Hematopoietic multipotent progenitor cell treated with erythropoietin and hydrocortisone succinate and interleukin-3 and kit ligand, for 4 days (in vitro differentiated cells): Measurements from ENCODE around the gene R3HDM1.
"Not testable (repeated sequence)": the region's sequence is repeated elsewhere in the genome, so short reads cannot be mapped to it uniquely, and the experiment has no call there.

Experiments used
- DNase-seq: peaks from one replicate; pipeline ENCODE4 v3.0.0-alpha.2; 2015

R3HDM1 gene

GRCh38 chr2:135650721-135651120 is 119.4 kb downstream of the R3HDM1 start:
- no peak for DNase-seq

GRCh38 chr2:135651717-135652116 is 120.4 kb downstream of the R3HDM1 start:
- DNase-seq, result no peak

GRCh38 chr2:135654239-135654638 is 123.0 kb downstream of the R3HDM1 start:
- not testable (repeated sequence) for DNase-seq

- no peak for DNase-seq
Observed at GRCh38 chr2:135657806-135658582, 126.7 kb downstream of the R3HDM1 start.

GRCh38 chr2:135662088-135662487 is 130.8 kb downstream of the R3HDM1 start:
- DNase-seq, result no peak

- DNase-seq, result no peak
Observed at GRCh38 chr2:135663148-135663700, 131.9 kb downstream of the R3HDM1 start.

- no peak for DNase-seq
Observed at GRCh38 chr2:135664623-135665068, 133.4 kb downstream of the R3HDM1 start.

GRCh38 chr2:135667045-135667444 is 135.8 kb downstream of the R3HDM1 start:
- no peak for DNase-seq

- DNase-seq, result no peak
Observed at GRCh38 chr2:135674453-135674852, 143.2 kb downstream of the R3HDM1 start.

GRCh38 chr2:135676031-135676430 is 144.7 kb downstream of the R3HDM1 start:
- no peak for DNase-seq

GRCh38 chr2:135679125-135679524 is 147.8 kb downstream of the R3HDM1 start:
- no peak for DNase-seq

GRCh38 chr2:135685361-135685760 is 154.1 kb downstream of the R3HDM1 start:
- DNase-seq, result no peak

GRCh38 chr2:135688978-135689377 is 157.7 kb downstream of the R3HDM1 start:
- DNase-seq, result no peak

GRCh38 chr2:135689679-135690078 is 158.4 kb downstream of the R3HDM1 start:
- DNase-seq, result no peak

GRCh38 chr2:135694711-135695110 is 163.4 kb downstream of the R3HDM1 start:
- no peak for DNase-seq

- no peak for DNase-seq
Observed at GRCh38 chr2:135698838-135699237, 167.6 kb downstream of the R3HDM1 start.

- DNase-seq, result peak; percentile 12
Observed at GRCh38 chr2:135701442-135701841, 170.2 kb downstream of the R3HDM1 start.

- DNase-seq, result peak; percentile 42
Observed at GRCh38 chr2:135703300-135703699, 172.0 kb downstream of the R3HDM1 start.

GRCh38 chr2:135704075-135704474 is 172.8 kb downstream of the R3HDM1 start:
- DNase-seq, result not testable (repeated sequence)

GRCh38 chr2:135708159-135708558 is 176.9 kb downstream of the R3HDM1 start:
- no peak for DNase-seq

GRCh38 chr2:135709992-135710391 is 178.7 kb downstream of the R3HDM1 start:
- DNase-seq, result peak; percentile 77

- DNase-seq, result not testable (repeated sequence)
Observed at GRCh38 chr2:135715086-135715485, 183.8 kb downstream of the R3HDM1 start.

- DNase-seq, result peak; percentile 51
Observed at GRCh38 chr2:135728064-135728743, 196.9 kb downstream of the R3HDM1 start.

GRCh38 chr2:135732561-135732960 is 201.3 kb downstream of the R3HDM1 start:
- no peak for DNase-seq
